Endothelial cell of umbilical vein (primary cell): ENCODE measurements around the gene NPTN. TPM values are rescaled to one million over a fixed set of nuclear protein-coding genes. Genes with fewer than 3 reads are reported as not detected.

Experiments
- BruUV-seq: library from RNA; stranded (reverse); fragments of 400-500 nt; replicated peaks from 2 replicates; lab custom pipeline; 2021; lab: Mats Ljungman, UMichigan
- CTCF ChIA-PET: fragments of 300-600, 350-600 bp; sonication (Branson Sonifier 250); formaldehyde crosslinking; loops from one replicate; lab custom pipeline; 2021; ENCODE audit warnings: antibody characterized with exemption, inconsistent platforms; lab: Charles Lee
- POLR2A ChIA-PET: fragments of 300-600, 350-600 bp; sonication (Branson Sonifier 250); formaldehyde crosslinking; loops from one replicate; lab custom pipeline; 2021; ENCODE audit warnings: antibody characterized with exemption, inconsistent platforms; lab: Charles Lee
- DNase-seq: peaks from one replicate; pipeline ENCODE4 v3.0.0-alpha.2; 2011; ENCODE audit warnings: low read depth, low spot score
- FAIRE-seq: peaks from 2 replicates; lab custom pipeline; 2011; peaks lifted over from hg19 to GRCh38; lab: Jason Lieb, UNC
- H2AFZ ChIP-seq: 2 replicates; pipeline ENCODE4 v1.6.0; 2012; ENCODE audit warnings: low read depth, low read length, control low read depth, inconsistent platforms
- H3K27ac ChIP-seq: 2 replicates; pipeline ENCODE4 v1.5.1; 2011; ENCODE audit warnings: low read depth, mild to moderate bottlenecking, control low read depth, low read length, moderate library complexity; ENCODE audit not compliant: insufficient read depth
- H3K27me3 ChIP-seq, 2 experiments: 2 replicates each; pipeline versions ENCODE4 v1.6.0 to v1.6.1; 2011; ENCODE audit warnings: low read length in 2 of 2, mixed read lengths in 1 of 2; ENCODE audit not compliant: control insufficient read depth in 2 of 2, insufficient read depth in 2 of 2
- H3K36me3 ChIP-seq, 2 experiments: 2 replicates in 1 of 2; 3 replicates in 1 of 2; pipeline ENCODE4 v1.5.1; 2011; ENCODE audit warnings: low read length in 2 of 2, mild to moderate bottlenecking in 1 of 2, moderate library complexity in 1 of 2; ENCODE audit not compliant: control insufficient read depth in 2 of 2, insufficient read depth in 2 of 2; ENCODE audit errors: extremely low read depth in 1 of 2
- H3K4me1 ChIP-seq: 3 replicates; pipeline ENCODE4 v1.5.1; 2011; ENCODE audit warnings: mild to moderate bottlenecking, low read length; ENCODE audit not compliant: control insufficient read depth, insufficient read depth; ENCODE audit errors: extremely low read depth
- H3K4me2 ChIP-seq: 2 replicates; pipeline ENCODE4 v1.6.1; 2011; ENCODE audit warnings: low read length, control low read depth, mixed read lengths; ENCODE audit not compliant: insufficient read depth
- H3K4me3 ChIP-seq, 3 experiments: fragments of 200-600 bp in 1 of 3; sonication (generic), shearing (Covaris generic) in 1 of 3; replicated peaks in 1 of 3; 2 replicates each; pipeline ENCODE4 v1.5.1; 2011 to 2016; ENCODE audit warnings: control low read depth in 3 of 3, low read length in 3 of 3, mild to moderate bottlenecking in 2 of 3, inconsistent platforms in 1 of 3, low read depth in 1 of 3, moderate library complexity in 1 of 3; ENCODE audit not compliant: insufficient read depth in 1 of 3
- H3K79me2 ChIP-seq: 2 replicates; pipeline ENCODE4 v1.6.0; 2012; ENCODE audit warnings: low read length, inconsistent platforms; ENCODE audit not compliant: control insufficient read depth, insufficient read depth
- H3K9ac ChIP-seq: replicated peaks from 2 replicates; pipeline ENCODE3; 2011; ENCODE audit warnings: low read length, control low read depth; ENCODE audit not compliant: insufficient read depth; ENCODE audit errors: extremely low read depth
- H3K9me1 ChIP-seq: replicated peaks from 3 replicates; pipeline ENCODE4 v1.6.0; 2011; ENCODE audit warnings: mild to moderate bottlenecking, low read length; ENCODE audit not compliant: control insufficient read depth, insufficient read depth; ENCODE audit errors: extremely low read depth
- H3K9me3 ChIP-seq: replicated peaks from 2 replicates; pipeline ENCODE4 v1.5.1; 2012; ENCODE audit warnings: low read length, inconsistent platforms; ENCODE audit not compliant: control insufficient read depth, insufficient read depth
- H4K20me1 ChIP-seq: replicated peaks from 2 replicates; pipeline ENCODE3; 2011; ENCODE audit warnings: mild to moderate bottlenecking, low read length; ENCODE audit not compliant: control insufficient read depth, insufficient read depth; ENCODE audit errors: extremely low read depth
- CTCF ChIP-seq, 2 donors: IDR thresholded peaks; 1 replicate in 1 of 2; 2 replicates in 1 of 2; pipeline ENCODE4 v1.5.1; 2011; ENCODE audit warnings: low read length in 2 of 2, mild to moderate bottlenecking in 2 of 2, moderate library complexity in 2 of 2, control low read depth in 1 of 2, inconsistent platforms in 1 of 2, low read depth in 1 of 2; ENCODE audit not compliant: insufficient read depth in 1 of 2; ENCODE audit errors: extremely low read depth in 1 of 2
- EZH2 ChIP-seq: IDR thresholded peaks from 2 replicates; pipeline ENCODE4 v1.6.1; 2012; ENCODE audit warnings: borderline replicate concordance, low read depth, mild to moderate bottlenecking, moderate library complexity, low read length, inconsistent platforms; ENCODE audit not compliant: severe bottlenecking
- FOS ChIP-seq: IDR thresholded peaks from 2 replicates; pipeline ENCODE4 v1.6.1; 2011; ENCODE audit warnings: mild to moderate bottlenecking, low read length, moderate library complexity, borderline replicate concordance; ENCODE audit not compliant: insufficient read depth
- GATA2 ChIP-seq: IDR thresholded peaks from 2 replicates; pipeline ENCODE4 v1.7.0; 2011; ENCODE audit warnings: low read depth, mild to moderate bottlenecking, moderate library complexity, mixed read lengths, low read length; ENCODE audit not compliant: insufficient read length, insufficient read depth
- JUN ChIP-seq: IDR thresholded peaks from 2 replicates; pipeline ENCODE4 v1.6.1; 2011; ENCODE audit warnings: borderline replicate concordance, low read depth; ENCODE audit not compliant: insufficient read length, insufficient read depth
- MAX ChIP-seq: IDR thresholded peaks from 2 replicates; pipeline ENCODE4 v1.6.1; 2011; ENCODE audit not compliant: insufficient read depth, insufficient read length
- MYC ChIP-seq: IDR thresholded peaks from one replicate; pipeline ENCODE4 v1.6.1; 2011; ENCODE audit warnings: mild to moderate bottlenecking, low read depth, low read length
- POLR2A ChIP-seq: IDR thresholded peaks from 2 replicates; pipeline ENCODE4 v1.6.1; 2012; ENCODE audit warnings: low read depth, mild to moderate bottlenecking, control low read depth, low read length
- POLR2AphosphoS5 ChIP-seq: IDR thresholded peaks from 2 replicates; pipeline ENCODE4 v1.6.1; 2012; ENCODE audit warnings: low read depth, mild to moderate bottlenecking, control low read depth, low read length, moderate library complexity; ENCODE audit not compliant: insufficient read depth
- dilution Hi-C: fragments of 300-500 bp; cut with MboI; formaldehyde crosslinking; loops from one replicate; pipeline ENCODE4 v1.15.0; 2019; ENCODE audit warnings: low sequenced_read_pairs; ENCODE audit not compliant: extremely low pct_ligation_motif_present
- intact Hi-C: fragments of 100-400 bp; cut with micrococcal nuclease; formaldehyde crosslinking; loops from one replicate; pipeline ENCODE4 v1.10.0; 2022
- polyA plus RNA-seq, 4 experiments: library from polyadenylated mRNA; depleted of rRNA in 3 of 4; stranded (reverse) in 3 of 4; unstranded in 1 of 4; fragments of >200 nt; gene quantifications; 2 replicates each; pipeline versions ENCODE4 v1.2.1 to v1.2.3, GENCODE V29; 2011 to 2012; ENCODE audit warnings: missing spikeins in 1 of 4
- total RNA-seq: library from RNA; stranded (reverse); gene quantifications from 2 replicates; pipeline ENCODE4 v1.2.3, GENCODE V29; 2021

NPTN gene
- total and polyA plus RNA-seq, 2 donors (not counting 3 experiments of a cell fraction or from before 2014, with no cell fraction given): 77.4 to 81.3 TPM

GRCh38 chr15:73620078-73620477 lies 13.1 kb downstream of the NPTN start:
- peaks cover 10% of the 10 kb centered on the region for H4K20me1 ChIP-seq
- ChIA-PET CTCF (interaction anchor here (1.2 to 5.2 kb wide), 4 partner anchors 11 to 85 kb away, joined by 3 to 39 read pairs (median 8); no protein-coding TSS in a partner anchor), POLR2A (no interaction called here)
- no peaks in the 10 kb centered on the region for H3K36me3 ChIP-seq
- DNase-seq: no peak
- intact Hi-C loops: no loop called here
- H3K4me3 ChIP-seq: no peak overlapping the region
- no peak for FAIRE-seq
- H3K27me3 ChIP-seq: no peaks in the 10 kb centered on the region
- H3K4me2 ChIP-seq: no peak overlapping the region
- no peak overlapping the region for H3K9ac ChIP-seq
- dilution Hi-C loops: no loop called here
- H3K79me2 ChIP-seq: peaks cover 87% of the 10 kb centered on the region
- no peaks in the 10 kb centered on the region for H3K4me1 ChIP-seq
- no peak for TF ChIP-seq MAX
- TF ChIP-seq FOS: no peak
- H3K27ac ChIP-seq: no peak overlapping the region
- peaks cover 3% of the 10 kb centered on the region for H3K9me1 ChIP-seq
- BruUV-seq: no TSS peak
- H3K9me3 ChIP-seq: no peaks in the 10 kb centered on the region
- H2AFZ ChIP-seq: no peak overlapping the region

- intact Hi-C loops (no loop called here), dilution Hi-C loops (no loop called here)
- ChIA-PET POLR2A (no interaction called here), CTCF (interaction anchor here (0.6 to 5.2 kb wide), 6 partner anchors 8 to 57 kb away, joined by 3 to 39 read pairs (median 8); no protein-coding TSS in a partner anchor)
- H3K4me2 ChIP-seq: no peak overlapping the region
- no peaks in the 10 kb centered on the region for H3K27me3 ChIP-seq
- no peak overlapping the region for H3K4me3 ChIP-seq
- peaks cover 83% of the 10 kb centered on the region for H3K79me2 ChIP-seq
- no peak overlapping the region for H3K27ac ChIP-seq
- no peaks in the 10 kb centered on the region for H3K9me3 ChIP-seq
- BruUV-seq: no TSS peak
- H4K20me1 ChIP-seq: peaks cover 4% of the 10 kb centered on the region
- H3K9me1 ChIP-seq: peaks cover 3% of the 10 kb centered on the region
- no peak for FAIRE-seq
- no peak overlapping the region for H3K9ac ChIP-seq
- DNase-seq: no peak
- H3K36me3 ChIP-seq: no peaks in the 10 kb centered on the region
- TF ChIP-seq GATA2: no peak
- TF ChIP-seq JUN: no peak
- TF ChIP-seq CTCF (IDR thresholded peaks at IDR 0.05; ENCODE audit: extremely low read depth in 1 of 2, insufficient read depth in 1 of 2, low read depth in 1 of 2, low read length in 2 of 2): no peak
- no peak for TF ChIP-seq MAX
- TF ChIP-seq POLR2A: no peak
- TF ChIP-seq MYC: no peak
- TF ChIP-seq POLR2AphosphoS5: no peak
- no peak for TF ChIP-seq EZH2
- TF ChIP-seq FOS: no peak
- no peak overlapping the region for H2AFZ ChIP-seq
- no peaks in the 10 kb centered on the region for H3K4me1 ChIP-seq
Observed at GRCh38 chr15:73617913-73618312, 15.3 kb downstream of the NPTN start.
